Diencephalon (tissue), 1 donor: ENCODE data around the gene XCR1. TPM values are rescaled to one million over a fixed set of nuclear protein-coding genes. Genes with fewer than 3 reads are reported as not detected.

Experiments used
- total RNA-seq: library from RNA; depleted of rRNA; stranded (reverse); fragments of >200 nt; gene quantifications from one replicate; pipeline ENCODE4 v1.2.3, GENCODE V29; 2014

Gene XCR1
- not detected for total RNA-seq

GRCh38 chr3:46027021-46027705 lies at the start of gene XCR1:
TSS of gene XCR1 (minus strand) at chr3:46027483. CDS start at chr3:46021947, 5,536 bp downstream.

GRCh38 chr3:45995236-45996192 lies 31.8 kb downstream of the XCR1 start, which contains the start of gene FYCO1:
TSS of gene FYCO1 (minus strand) at chr3:45995824. CDS start at chr3:45984910, 10,914 bp downstream.

Other genes starting within 250 kb of the XCR1 start
- 5.1 TPM for gene SLC6A20, start 230.9 kb downstream of the XCR1 start, total RNA-seq
- gene LZTFL1, start 185.4 kb downstream of the XCR1 start, total RNA-seq = 31.1 TPM
- gene CCR9, start 140.9 kb downstream of the XCR1 start, total RNA-seq = not detected
- not detected for gene CXCR6, start 84.0 kb downstream of the XCR1 start, total RNA-seq
- 3.2 TPM for gene FYCO1, start 31.7 kb downstream of the XCR1 start, total RNA-seq
- 3.2 TPM for gene CCR1, start 180.8 kb upstream of the XCR1 start, total RNA-seq
- not detected for gene CCR3, start 215.0 kb upstream of the XCR1 start, total RNA-seq